Fibroblast of the aortic adventitia (primary cell): Measurements from ENCODE around the gene CDK17. TPM values are rescaled to one million over a fixed set of nuclear protein-coding genes. Genes with fewer than 3 reads are reported as not detected.
A peak's percentile ranks its signal among the peaks of the same experiment; 100 is the strongest.

Source experiments
- DNase-seq: peaks from one replicate; pipeline ENCODE4 v3.0.0-alpha.2; 2010; ENCODE audit warnings: low read depth
- H3K4me3 ChIP-seq: 2 replicates; pipeline ENCODE4 v1.5.1; 2011; ENCODE audit warnings: low read depth, mild to moderate bottlenecking, control low read depth, low read length, moderate library complexity
- CTCF ChIP-seq: IDR thresholded peaks from 2 replicates; pipeline ENCODE4 v1.5.1; 2011; ENCODE audit warnings: mild to moderate bottlenecking, low read length, control low read depth, inconsistent platforms; ENCODE audit not compliant: insufficient read depth
- total RNA-seq: library from RNA; depleted of rRNA; stranded (reverse); fragments of >200 nt; gene quantifications from 2 replicates; pipeline ENCODE4 v1.2.3, GENCODE V29; 2012; ENCODE audit warnings: low replicate concordance

CDK17 gene
- total RNA-seq, 1 donor, result 49.1 TPM

GRCh38 chr12:96241431-96241830 lies 158.8 kb downstream of the CDK17 start:
- no peak for DNase-seq
- TF ChIP-seq CTCF, result no peak
- H3K4me3 ChIP-seq, result no peak overlapping the region

GRCh38 chr12:96240656-96241055 lies 159.6 kb downstream of the CDK17 start:
- no peak for TF ChIP-seq CTCF
- no peak for DNase-seq
- no peak overlapping the region for H3K4me3 ChIP-seq

GRCh38 chr12:96239711-96240635 lies 160.3 kb downstream of the CDK17 start:
- no peak for DNase-seq
- TF ChIP-seq CTCF, result no peak
- no peak overlapping the region for H3K4me3 ChIP-seq

GRCh38 chr12:96238336-96239047 lies 161.7 kb downstream of the CDK17 start:
- no peak for TF ChIP-seq CTCF
- H3K4me3 ChIP-seq, result no peak overlapping the region
- DNase-seq, result no peak

GRCh38 chr12:96237465-96238077 lies 162.7 kb downstream of the CDK17 start:
- no peak for TF ChIP-seq CTCF
- peak overlapping the region; percentile 43 for H3K4me3 ChIP-seq
- peak; percentile 97 for DNase-seq

GRCh38 chr12:96237035-96237434 lies 163.2 kb downstream of the CDK17 start:
- DNase-seq, result peak; percentile 62
- TF ChIP-seq CTCF, result no peak
- no peak overlapping the region for H3K4me3 ChIP-seq
